HEK293 (cell line): ENCODE results near the gene VAT1L.

Experiments
- TCF7L2 ChIP-seq: IDR thresholded peaks from 2 replicates; pipeline ENCODE4 v1.6.1; 2011; ENCODE audit warnings: low read depth, mild to moderate bottlenecking, inconsistent platforms, low read length, moderate library complexity, borderline replicate concordance
- ZBTB7A ChIP-seq: fragments of 450-650 bp; formaldehyde crosslinking; IDR thresholded peaks from 2 replicates; pipeline ENCODE4 v1.5.1; 2016; ENCODE audit warnings: low read depth, missing biosample characterization, missing genetic modification characterization
- ZBTB8A ChIP-seq: fragments of 450-650 bp; formaldehyde crosslinking; IDR thresholded peaks from 2 replicates; pipeline ENCODE4 v1.5.1; 2016; ENCODE audit warnings: missing biosample characterization, missing genetic modification characterization
- ZNF112 ChIP-seq: fragments of 450-650 bp; formaldehyde crosslinking; IDR thresholded peaks from 2 replicates; pipeline ENCODE4 v1.5.0; 2017; ENCODE audit warnings: missing biosample characterization, missing genetic modification characterization
- ZNF121 ChIP-seq: fragments of 450-650 bp; formaldehyde crosslinking; IDR thresholded peaks from 2 replicates; pipeline ENCODE4 v1.5.1; 2016; ENCODE audit warnings: missing biosample characterization, missing genetic modification characterization
- ZNF138 ChIP-seq: fragments of 450-650 bp; formaldehyde crosslinking; IDR thresholded peaks from 2 replicates; pipeline ENCODE4 v1.5.1; 2016; ENCODE audit warnings: missing biosample characterization, missing genetic modification characterization, borderline replicate concordance
- ZNF175 ChIP-seq: fragments of 450-650 bp; formaldehyde crosslinking; IDR thresholded peaks from 2 replicates; pipeline ENCODE4 v1.5.1; 2016; ENCODE audit warnings: missing biosample characterization, missing genetic modification characterization
- ZNF239 ChIP-seq: fragments of 450-650 bp; formaldehyde crosslinking; IDR thresholded peaks from 2 replicates; pipeline ENCODE4 v1.5.1; 2016; ENCODE audit warnings: missing biosample characterization, missing genetic modification characterization
- ZNF654 ChIP-seq: fragments of 450-650 bp; formaldehyde crosslinking; IDR thresholded peaks from 2 replicates; pipeline ENCODE4 v1.5.1; 2016; ENCODE audit warnings: low read depth, missing biosample characterization, missing genetic modification characterization
- ZNF76 ChIP-seq: fragments of 450-650 bp; formaldehyde crosslinking; IDR thresholded peaks from 2 replicates; pipeline ENCODE4; 2016; ENCODE audit warnings: low read depth, missing biosample characterization, missing genetic modification characterization, borderline replicate concordance
- ZSCAN30 ChIP-seq: fragments of 450-650 bp; IDR thresholded peaks from 2 replicates; pipeline ENCODE4 v1.5.1; 2018; ENCODE audit warnings: missing biosample characterization, mild to moderate bottlenecking, missing genetic modification characterization, moderate library complexity
- TF ChIP-seq, protein P1 (sequence below): fragments of 450-650 bp; formaldehyde crosslinking; IDR thresholded peaks from 2 replicates; pipeline ENCODE4 v1.5.1; 2016; ENCODE audit warnings: missing biosample characterization, missing genetic modification characterization
- TF ChIP-seq, protein P2 (sequence below): fragments of 450-650 bp; formaldehyde crosslinking; IDR thresholded peaks from 2 replicates; pipeline ENCODE4 v1.5.1; 2016; ENCODE audit warnings: missing biosample characterization, missing genetic modification characterization, low read depth

DNA sequence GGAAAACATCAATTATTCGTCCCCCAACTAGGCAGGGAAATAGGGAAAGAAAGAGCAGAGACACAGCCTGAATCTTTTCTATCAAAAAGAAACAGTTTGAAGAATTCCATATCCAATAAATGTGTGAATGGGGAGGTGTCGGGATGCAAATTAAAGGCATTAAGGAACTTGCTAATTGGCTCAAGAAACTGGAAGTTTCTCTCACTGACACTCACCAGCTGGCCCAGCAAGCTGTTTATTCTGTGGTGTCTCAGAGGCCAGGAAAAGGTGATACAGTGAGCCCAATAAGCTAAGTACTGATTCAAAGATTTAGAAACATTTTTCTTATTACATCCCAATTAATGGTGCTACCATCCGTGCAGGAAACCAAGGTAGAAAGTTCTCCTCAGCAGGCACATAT is 129.6 kb downstream of the VAT1L start:
- TF ChIP-seq ZNF121 (tag by site-specific recombination) (no peak), TCF7L2 (no peak), ZSCAN30 (tag by site-specific recombination) (no peak), ZNF175 (tag by site-specific recombination) (no peak), ZNF76 (no peak), ZNF112 (tag by site-specific recombination) (no peak), ZNF654 (no peak), ZNF138 (no peak), ZBTB7A (no peak), ZBTB8A (tag by site-specific recombination) (no peak), ZNF239 (tag by site-specific recombination) (no peak)
- TF ChIP-seq, protein P1, sequence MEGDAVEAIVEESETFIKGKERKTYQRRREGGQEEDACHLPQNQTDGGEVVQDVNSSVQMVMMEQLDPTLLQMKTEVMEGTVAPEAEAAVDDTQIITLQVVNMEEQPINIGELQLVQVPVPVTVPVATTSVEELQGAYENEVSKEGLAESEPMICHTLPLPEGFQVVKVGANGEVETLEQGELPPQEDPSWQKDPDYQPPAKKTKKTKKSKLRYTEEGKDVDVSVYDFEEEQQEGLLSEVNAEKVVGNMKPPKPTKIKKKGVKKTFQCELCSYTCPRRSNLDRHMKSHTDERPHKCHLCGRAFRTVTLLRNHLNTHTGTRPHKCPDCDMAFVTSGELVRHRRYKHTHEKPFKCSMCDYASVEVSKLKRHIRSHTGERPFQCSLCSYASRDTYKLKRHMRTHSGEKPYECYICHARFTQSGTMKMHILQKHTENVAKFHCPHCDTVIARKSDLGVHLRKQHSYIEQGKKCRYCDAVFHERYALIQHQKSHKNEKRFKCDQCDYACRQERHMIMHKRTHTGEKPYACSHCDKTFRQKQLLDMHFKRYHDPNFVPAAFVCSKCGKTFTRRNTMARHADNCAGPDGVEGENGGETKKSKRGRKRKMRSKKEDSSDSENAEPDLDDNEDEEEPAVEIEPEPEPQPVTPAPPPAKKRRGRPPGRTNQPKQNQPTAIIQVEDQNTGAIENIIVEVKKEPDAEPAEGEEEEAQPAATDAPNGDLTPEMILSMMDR (tag by site-specific recombination), result no peak
- TF ChIP-seq, protein P2, sequence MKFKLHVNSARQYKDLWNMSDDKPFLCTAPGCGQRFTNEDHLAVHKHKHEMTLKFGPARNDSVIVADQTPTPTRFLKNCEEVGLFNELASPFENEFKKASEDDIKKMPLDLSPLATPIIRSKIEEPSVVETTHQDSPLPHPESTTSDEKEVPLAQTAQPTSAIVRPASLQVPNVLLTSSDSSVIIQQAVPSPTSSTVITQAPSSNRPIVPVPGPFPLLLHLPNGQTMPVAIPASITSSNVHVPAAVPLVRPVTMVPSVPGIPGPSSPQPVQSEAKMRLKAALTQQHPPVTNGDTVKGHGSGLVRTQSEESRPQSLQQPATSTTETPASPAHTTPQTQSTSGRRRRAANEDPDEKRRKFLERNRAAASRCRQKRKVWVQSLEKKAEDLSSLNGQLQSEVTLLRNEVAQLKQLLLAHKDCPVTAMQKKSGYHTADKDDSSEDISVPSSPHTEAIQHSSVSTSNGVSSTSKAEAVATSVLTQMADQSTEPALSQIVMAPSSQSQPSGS (tag by site-specific recombination), result no peak
